ENCODE measurements around the gene TBC1D21. TPM values are rescaled to one million over a fixed set of nuclear protein-coding genes. Genes with fewer than 3 reads are reported as not detected.

Gene TBC1D21
- total and polyA plus RNA-seq, 2 of the 4 experiments (the other 2 are of a cell fraction), result not detected

DNA sequence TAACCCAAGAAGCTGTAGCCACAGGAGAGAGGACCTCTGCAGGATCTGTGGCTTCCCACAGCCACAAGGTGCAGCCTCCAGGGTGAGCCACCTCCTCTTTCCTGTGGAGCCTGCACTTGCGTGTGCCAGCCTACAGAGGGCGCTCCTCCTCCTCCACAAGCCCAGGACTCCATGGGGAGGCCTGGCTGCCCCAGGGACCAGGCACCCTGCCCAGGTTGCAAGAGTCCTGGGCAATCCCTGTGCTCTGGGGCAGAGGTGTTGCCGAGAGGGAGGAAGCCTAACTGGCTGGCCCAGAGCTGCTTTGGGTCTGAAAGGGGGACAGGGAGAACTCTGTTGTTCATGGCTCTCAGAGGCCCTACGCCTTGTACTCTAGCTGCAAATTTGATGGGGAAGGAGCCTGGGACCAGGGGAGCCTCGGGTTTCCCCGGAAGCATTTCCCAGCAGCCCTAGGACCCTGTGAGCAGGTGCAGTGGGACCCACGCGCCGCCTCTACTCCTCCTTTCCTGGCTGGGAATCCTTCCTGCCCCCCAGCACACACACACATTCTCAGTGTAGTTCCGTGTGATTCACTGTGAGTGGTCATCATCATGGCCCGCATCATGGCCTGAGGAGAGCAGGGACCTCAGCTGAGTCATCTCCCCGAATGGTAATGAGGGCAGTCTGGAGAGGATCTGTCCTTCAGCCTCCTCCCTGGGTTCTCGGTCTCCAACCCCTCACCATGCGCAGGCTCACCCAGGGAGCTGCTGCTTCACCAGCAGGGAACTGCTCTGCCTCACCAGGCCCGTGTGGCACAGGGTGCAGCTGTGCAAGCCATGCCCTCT, 24.3 kb downstream of the TBC1D21 start:
- Histone ChIP-seq H2AFZ (replicated peaks; ENCODE audit: low read length, poor library complexity) (peak overlapping the region; percentile 80), H3K79me1 (ENCODE audit: low read depth in 1 of 2, low read length in 2 of 2) (no peaks in the 10 kb centered on the region), H2BK5ac (ENCODE audit: low read depth, low read length, poor library complexity, severe bottlenecking) (peak overlapping the region; percentile 76), H3K4ac (ENCODE audit: low read depth, low read length) (peak overlapping the region; percentile 68), H3K27ac (ENCODE audit: insufficient read depth, low read length) (peak overlapping the region; percentile 44; the same call in 1 of the 2 replicates), H4K20me1 (ENCODE audit: insufficient read depth, low read length) (no peaks in the 10 kb centered on the region), H2BK120ac (ENCODE audit: low read depth, low read length) (peak overlapping the region; percentile 44; the same call in 1 of the 2 replicates), H3K4me3 (ENCODE audit: insufficient read depth, low read depth, low read length) (no peak overlapping the region), H2BK20ac (ENCODE audit: low read depth, low read length) (peak overlapping the region; percentile 73; the same call in 1 of the 2 replicates), H2AK9ac (replicated peaks; ENCODE audit: low read depth, low read length, poor library complexity) (peak overlapping the region; percentile 28), H4K8ac (ENCODE audit: low read depth in 2 of 2, low read length in 2 of 2) (peak overlapping the region in 1 of 2 experiments; percentile 53; a peak in 2 of 4 replicates), H2AK5ac (ENCODE audit: low read depth, low read length) (peak overlapping the region; percentile 89), H3K36me3 (ENCODE audit: control insufficient read depth, insufficient read depth, low read length) (no peaks in the 10 kb centered on the region), H4K5ac (ENCODE audit: low read depth, low read length) (peak overlapping the region; percentile 51; the same call in 1 of the 2 replicates), H3K9me3 (ENCODE audit: control insufficient read depth, insufficient read depth, low read length) (no peaks in the 10 kb centered on the region), H3K56ac (ENCODE audit: extremely low read depth, insufficient read depth, low read length) (no peak overlapping the region), H3K9ac (ENCODE audit: low read depth, low read length) (no peak overlapping the region), H3K23ac (ENCODE audit: low read depth, low read length) (0 out of 2 replicates have a peak overlapping the region, but pooled peaks have one; percentile 1), H4K91ac (ENCODE audit: insufficient read depth, low read depth, low read length) (no peak overlapping the region), H3K18ac (ENCODE audit: low read depth, low read length) (peak overlapping the region; percentile 16; the same call in 1 of the 2 replicates), H3K14ac (replicated peaks; ENCODE audit: low read depth, low read length) (peak overlapping the region; percentile 67; the same call in 1 of the 2 replicates), H3K4me2 (ENCODE audit: low read depth, low read length) (no peak overlapping the region), H3K27me3 (ENCODE audit: control insufficient read depth, insufficient read depth, low read length) (peaks cover 5% of the 10 kb centered on the region), H2BK15ac (ENCODE audit: low read depth, low read length) (no peak overlapping the region), H3K9me1 (ENCODE audit: insufficient read depth, low read length) (peaks cover 20% of the 10 kb centered on the region), H3K4me1 (ENCODE audit: control insufficient read depth, insufficient read depth, low read length) (peaks cover 6% of the 10 kb centered on the region)
- intact Hi-C loops (cut with micrococcal nuclease), result loop anchor here (1.0 kb wide), 1 partner anchor 68 kb away; no protein-coding TSS in a partner anchor
- POLR2A ChIA-PET (ENCODE audit: unreplicated experiment), result no interaction called here
- BruUV-seq (replicated peaks), result no TSS peak
- CTCF ChIA-PET, result interaction anchor here (0.7 to 1.3 kb wide), 8 partner anchors 9 to 118 kb away, joined by 3 to 4 read pairs (median 3); no protein-coding TSS in a partner anchor
- in situ Hi-C loops (cut with MboI; ENCODE audit: low sequenced_read_pairs), result no loop called here
- WGBS, 2 experiments (ENCODE audit: extremely low coverage in 2 of 2, insufficient read length in 1 of 2), result 57% methylated on average over 1 of the region's 15 CpGs; no CpG with 5 or more reads in 1 of the 2 experiments
- DNase-seq, result peak; percentile 96
- ATAC-seq (ENCODE audit: low read depth), result peak; percentile 96
- dilution Hi-C loops (cut with HindIII; ENCODE audit: low sequenced_read_pairs, unreplicated experiment), result no loop called here
- TF ChIP-seq CEBPB (IDR thresholded peaks at IDR 0.05; ENCODE audit: low read depth, low read length), result no peak
- TF ChIP-seq RAD21 (IDR thresholded peaks at IDR 0.05; ENCODE audit: low read length), result peak; percentile 79
- peak; percentile 26; the same call in 1 of the 2 replicates for TF ChIP-seq BHLHE40 (IDR thresholded peaks at IDR 0.05; ENCODE audit: low read depth, low read length)
- TF ChIP-seq, protein P1, sequence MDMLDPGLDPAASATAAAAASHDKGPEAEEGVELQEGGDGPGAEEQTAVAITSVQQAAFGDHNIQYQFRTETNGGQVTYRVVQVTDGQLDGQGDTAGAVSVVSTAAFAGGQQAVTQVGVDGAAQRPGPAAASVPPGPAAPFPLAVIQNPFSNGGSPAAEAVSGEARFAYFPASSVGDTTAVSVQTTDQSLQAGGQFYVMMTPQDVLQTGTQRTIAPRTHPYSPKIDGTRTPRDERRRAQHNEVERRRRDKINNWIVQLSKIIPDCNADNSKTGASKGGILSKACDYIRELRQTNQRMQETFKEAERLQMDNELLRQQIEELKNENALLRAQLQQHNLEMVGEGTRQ (IDR thresholded peaks at IDR 0.05; ENCODE audit: low read depth, low read length), result no peak
- TF ChIP-seq NFE2L2 (IDR thresholded peaks at IDR 0.05; ENCODE audit: low read depth, low read length), result 0 out of 2 replicates have a peak, but pooled peaks have one; percentile 37
- peak; percentile 93 for TF ChIP-seq FOS (IDR thresholded peaks at IDR 0.05; ENCODE audit: low read depth, low read length)
- peak; percentile 63; the same call in 1 of the 2 replicates for TF ChIP-seq MAZ (IDR thresholded peaks at IDR 0.05; ENCODE audit: borderline replicate concordance, low read depth, low read length)
- no peak for TF ChIP-seq RFX5 (IDR thresholded peaks at IDR 0.05; ENCODE audit: low read depth, low read length)
- peak; percentile 92 for TF ChIP-seq RCOR1 (IDR thresholded peaks at IDR 0.05; ENCODE audit: insufficient replicate concordance, low read length)
- TF ChIP-seq CHD1 (IDR thresholded peaks at IDR 0.05; ENCODE audit: low read depth, low read length), result 0 out of 2 replicates have a peak, but pooled peaks have one; percentile 46
- TF ChIP-seq MAFK (IDR thresholded peaks at IDR 0.05; ENCODE audit: low read depth, low read length), result no peak
- TF ChIP-seq SMC3 (IDR thresholded peaks at IDR 0.05; ENCODE audit: low read depth, low read length), result peak; percentile 74
- TF ChIP-seq, protein P2, sequence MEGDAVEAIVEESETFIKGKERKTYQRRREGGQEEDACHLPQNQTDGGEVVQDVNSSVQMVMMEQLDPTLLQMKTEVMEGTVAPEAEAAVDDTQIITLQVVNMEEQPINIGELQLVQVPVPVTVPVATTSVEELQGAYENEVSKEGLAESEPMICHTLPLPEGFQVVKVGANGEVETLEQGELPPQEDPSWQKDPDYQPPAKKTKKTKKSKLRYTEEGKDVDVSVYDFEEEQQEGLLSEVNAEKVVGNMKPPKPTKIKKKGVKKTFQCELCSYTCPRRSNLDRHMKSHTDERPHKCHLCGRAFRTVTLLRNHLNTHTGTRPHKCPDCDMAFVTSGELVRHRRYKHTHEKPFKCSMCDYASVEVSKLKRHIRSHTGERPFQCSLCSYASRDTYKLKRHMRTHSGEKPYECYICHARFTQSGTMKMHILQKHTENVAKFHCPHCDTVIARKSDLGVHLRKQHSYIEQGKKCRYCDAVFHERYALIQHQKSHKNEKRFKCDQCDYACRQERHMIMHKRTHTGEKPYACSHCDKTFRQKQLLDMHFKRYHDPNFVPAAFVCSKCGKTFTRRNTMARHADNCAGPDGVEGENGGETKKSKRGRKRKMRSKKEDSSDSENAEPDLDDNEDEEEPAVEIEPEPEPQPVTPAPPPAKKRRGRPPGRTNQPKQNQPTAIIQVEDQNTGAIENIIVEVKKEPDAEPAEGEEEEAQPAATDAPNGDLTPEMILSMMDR (conservative IDR thresholded peaks at IDR 0.05; ENCODE audit: low read depth, low read length), result peak; percentile 97
- TF ChIP-seq POLR2A (IDR thresholded peaks at IDR 0.05; ENCODE audit: low read depth, low read length), result no peak

All from IMR-90 (cell line).